Measurements from ENCODE around the gene GOLGA3.
"Not testable (repeated sequence)": the region's sequence is repeated elsewhere in the genome, so short reads cannot be mapped to it uniquely, and the experiment has no call there.

GOLGA3 gene

GRCh38 chr12:132853285-132854092, 24.8 kb upstream of the GOLGA3 start:
- in situ Hi-C loops (cut with HindIII; ENCODE audit: low pct_unique_long_range_greater_than_20kb, low sequenced_read_pairs), result no loop called here
- DNase-seq (ENCODE audit: low read depth in 1 of 2, low spot score in 1 of 2), result no peak
- no peak for TF ChIP-seq JUND (IDR thresholded peaks at IDR 0.05; ENCODE audit: low read depth)

- no peak for TF ChIP-seq JUND (IDR thresholded peaks at IDR 0.05; ENCODE audit: low read depth)
- DNase-seq (ENCODE audit: low read depth in 1 of 2, low spot score in 1 of 2), result no peak
- in situ Hi-C loops (cut with HindIII; ENCODE audit: low pct_unique_long_range_greater_than_20kb, low sequenced_read_pairs), result no loop called here
These were observed 23.8 kb upstream of the GOLGA3 start for GRCh38 chr12:132852496-132852895.

- no peak for TF ChIP-seq JUND (IDR thresholded peaks at IDR 0.05; ENCODE audit: low read depth)
- in situ Hi-C loops (cut with HindIII; ENCODE audit: low pct_unique_long_range_greater_than_20kb, low sequenced_read_pairs), result no loop called here
- no peak for DNase-seq (ENCODE audit: low read depth in 1 of 2, low spot score in 1 of 2)
These were observed 22.8 kb upstream of the GOLGA3 start for GRCh38 chr12:132851465-132851864.

- TF ChIP-seq JUND (IDR thresholded peaks at IDR 0.05; ENCODE audit: low read depth), result no peak
- DNase-seq (ENCODE audit: low read depth in 1 of 2, low spot score in 1 of 2), result no peak
- in situ Hi-C loops (cut with HindIII; ENCODE audit: low pct_unique_long_range_greater_than_20kb, low sequenced_read_pairs), result no loop called here
These were observed 21.6 kb upstream of the GOLGA3 start for GRCh38 chr12:132850291-132850690.

- no peak for TF ChIP-seq JUND (IDR thresholded peaks at IDR 0.05; ENCODE audit: low read depth)
- in situ Hi-C loops (cut with HindIII; ENCODE audit: low pct_unique_long_range_greater_than_20kb, low sequenced_read_pairs), result no loop called here
- no peak for DNase-seq (ENCODE audit: low read depth in 1 of 2, low spot score in 1 of 2)
These were observed 19.9 kb upstream of the GOLGA3 start for GRCh38 chr12:132848521-132848920.

- DNase-seq (ENCODE audit: low read depth in 1 of 2, low spot score in 1 of 2), result no peak
- in situ Hi-C loops (cut with HindIII; ENCODE audit: low pct_unique_long_range_greater_than_20kb, low sequenced_read_pairs), result no loop called here
- no peak for TF ChIP-seq JUND (IDR thresholded peaks at IDR 0.05; ENCODE audit: low read depth)
These were observed 19.0 kb upstream of the GOLGA3 start for GRCh38 chr12:132847363-132848356.

- DNase-seq (ENCODE audit: low read depth in 1 of 2, low spot score in 1 of 2); in situ Hi-C loops (cut with HindIII; ENCODE audit: low pct_unique_long_range_greater_than_20kb, low sequenced_read_pairs): not testable (repeated sequence)
These were observed 16.0 kb upstream of the GOLGA3 start for GRCh38 chr12:132844681-132845080.

- in situ Hi-C loops (cut with HindIII; ENCODE audit: low pct_unique_long_range_greater_than_20kb, low sequenced_read_pairs), result no loop called here
- no peak for TF ChIP-seq JUND (IDR thresholded peaks at IDR 0.05; ENCODE audit: low read depth)
- no peak for DNase-seq (ENCODE audit: low read depth in 1 of 2, low spot score in 1 of 2)
These were observed 13.9 kb upstream of the GOLGA3 start for GRCh38 chr12:132842449-132843045.

- in situ Hi-C loops (cut with HindIII; ENCODE audit: low pct_unique_long_range_greater_than_20kb, low sequenced_read_pairs), result no loop called here
- no peak for DNase-seq (ENCODE audit: low read depth in 1 of 2, low spot score in 1 of 2)
- no peak for TF ChIP-seq JUND (IDR thresholded peaks at IDR 0.05; ENCODE audit: low read depth)
These were observed 12.5 kb upstream of the GOLGA3 start for GRCh38 chr12:132841151-132841550.

- no peak for DNase-seq (ENCODE audit: low read depth in 1 of 2, low spot score in 1 of 2)
- no peak for TF ChIP-seq JUND (IDR thresholded peaks at IDR 0.05; ENCODE audit: low read depth)
- in situ Hi-C loops (cut with HindIII; ENCODE audit: low pct_unique_long_range_greater_than_20kb, low sequenced_read_pairs), result no loop called here
These were observed 11.9 kb upstream of the GOLGA3 start for GRCh38 chr12:132840536-132840935.

GRCh38 chr12:132839558-132840235, 11.0 kb upstream of the GOLGA3 start:
- peak in 1 of 2 experiments; percentile 44 for DNase-seq (ENCODE audit: low read depth in 1 of 2, low spot score in 1 of 2)
- in situ Hi-C loops (cut with HindIII; ENCODE audit: low pct_unique_long_range_greater_than_20kb, low sequenced_read_pairs), result no loop called here
- no peak for TF ChIP-seq JUND (IDR thresholded peaks at IDR 0.05; ENCODE audit: low read depth)

GRCh38 chr12:132838410-132839080, 9.9 kb upstream of the GOLGA3 start:
- in situ Hi-C loops (cut with HindIII; ENCODE audit: low pct_unique_long_range_greater_than_20kb, low sequenced_read_pairs), result no loop called here
- DNase-seq (ENCODE audit: low read depth in 1 of 2, low spot score in 1 of 2), result no peak
- no peak for TF ChIP-seq JUND (IDR thresholded peaks at IDR 0.05; ENCODE audit: low read depth)
